GM18507 (cell line): ENCODE data around the gene H2AZ2.
A peak's percentile ranks its signal among the peaks of the same experiment; 100 is the strongest.
"Not testable (repeated sequence)": the region's sequence is repeated elsewhere in the genome, so short reads cannot be mapped to it uniquely, and the experiment has no call there.

Experiments
- DNase-seq: peaks from one replicate; pipeline ENCODE4 v3.0.0; 2011; ENCODE audit warnings: low read depth; ENCODE audit not compliant: insufficient read length; ENCODE audit errors: extremely low spot score
- FAIRE-seq: peaks from 2 replicates; lab custom pipeline; 2011; peaks lifted over from hg19 to GRCh38; lab: Jason Lieb, UNC

H2AZ2 gene

GRCh38 chr7:44793919-44794318 lies 54.0 kb downstream of the H2AZ2 start:
- FAIRE-seq = no peak
- no peak for DNase-seq

GRCh38 chr7:44791278-44792219 lies 56.3 kb downstream of the H2AZ2 start:
- FAIRE-seq (no peak), DNase-seq (no peak)

DNA sequence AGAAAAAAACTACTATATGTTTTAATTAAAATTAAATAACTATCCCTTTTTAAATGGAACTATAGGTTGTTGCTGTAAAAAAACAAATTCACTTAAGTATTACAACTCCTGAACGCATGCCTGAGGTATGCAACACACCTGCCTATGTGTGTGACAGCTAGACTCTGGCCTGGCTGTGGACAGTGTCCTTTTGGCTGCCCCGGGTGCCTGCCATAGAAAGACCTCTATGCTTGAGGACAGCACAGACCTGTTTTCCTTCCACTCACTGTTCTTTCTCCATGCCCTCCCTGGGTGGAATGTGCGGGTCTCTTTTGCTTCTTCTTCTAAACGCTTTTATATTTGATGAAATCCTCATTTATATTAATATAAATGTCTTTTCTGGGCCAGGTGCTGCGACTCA lies 57.9 kb downstream of the H2AZ2 start:
- FAIRE-seq (no peak), DNase-seq (no peak)

DNA sequence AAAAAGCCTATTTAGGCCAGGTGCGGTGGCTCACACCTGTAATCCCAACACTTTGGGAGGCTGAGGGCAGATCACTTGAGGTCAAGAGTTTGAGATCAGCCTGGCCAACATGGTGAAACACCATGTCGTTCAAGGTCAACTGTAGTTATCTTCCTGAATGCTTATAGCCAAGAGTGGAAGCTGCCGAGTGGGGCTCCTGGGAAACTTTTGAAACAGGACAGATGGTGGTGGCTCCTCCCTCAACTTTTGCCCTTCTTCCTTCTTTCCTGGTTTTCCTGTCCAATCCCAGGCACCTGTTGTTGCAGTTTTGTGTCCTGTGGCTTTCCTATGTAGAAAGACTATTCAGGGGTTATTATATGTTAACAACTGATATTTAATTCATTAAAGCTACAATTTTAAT lies 60.1 kb downstream of the H2AZ2 start:
- no peak for DNase-seq

GRCh38 chr7:44787041-44787440 lies 60.8 kb downstream of the H2AZ2 start:
- peak; percentile 41 for FAIRE-seq
- DNase-seq = no peak

More for the DNA sequence above, 60.1 kb downstream of the H2AZ2 start:
- no peak for FAIRE-seq

DNA sequence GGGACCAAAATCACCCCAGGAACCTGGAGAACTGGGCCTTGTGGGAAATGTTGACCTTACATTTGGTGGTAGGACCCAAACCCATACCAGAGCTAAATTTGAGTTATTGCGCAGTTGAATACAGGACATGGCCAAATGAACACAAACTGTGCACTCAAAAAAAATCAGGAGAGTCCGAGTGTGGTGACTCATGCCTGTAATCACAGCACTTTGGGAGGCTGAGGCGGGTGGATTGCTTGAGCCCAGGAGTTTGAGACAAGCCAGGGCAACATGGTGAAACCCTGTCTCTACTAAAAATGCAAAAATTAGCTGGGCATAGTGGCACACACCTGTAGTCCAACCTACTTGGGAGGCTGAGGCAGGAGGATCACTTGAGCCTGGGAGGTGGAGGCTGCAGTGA lies 62.7 kb downstream of the H2AZ2 start:
- DNase-seq, FAIRE-seq: not testable (repeated sequence)

DNA sequence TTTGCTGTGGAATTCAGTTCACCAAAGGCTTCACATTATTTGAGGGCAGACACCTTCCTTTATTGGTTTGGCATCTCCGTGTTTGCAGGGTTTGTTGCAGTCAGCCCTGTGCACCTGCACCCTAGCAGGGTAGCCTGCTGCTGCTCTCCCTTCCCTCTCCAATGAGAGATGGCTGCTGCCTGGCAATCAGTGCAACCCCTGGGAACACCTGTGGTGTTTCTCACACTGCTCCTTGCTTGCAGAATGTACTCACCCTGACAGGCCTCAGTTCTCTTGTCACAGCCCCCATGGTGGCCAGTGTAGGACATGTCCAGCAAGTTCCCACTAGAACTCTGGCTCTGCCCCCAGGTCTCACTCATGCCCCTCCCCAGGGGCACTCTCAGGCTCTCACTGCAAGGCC lies 63.5 kb downstream of the H2AZ2 start:
- DNase-seq = no peak
- FAIRE-seq = no peak

- DNase-seq (no peak), FAIRE-seq (no peak)
These were observed 64.5 kb downstream of the H2AZ2 start for GRCh38 chr7:44783407-44783806.

DNA sequence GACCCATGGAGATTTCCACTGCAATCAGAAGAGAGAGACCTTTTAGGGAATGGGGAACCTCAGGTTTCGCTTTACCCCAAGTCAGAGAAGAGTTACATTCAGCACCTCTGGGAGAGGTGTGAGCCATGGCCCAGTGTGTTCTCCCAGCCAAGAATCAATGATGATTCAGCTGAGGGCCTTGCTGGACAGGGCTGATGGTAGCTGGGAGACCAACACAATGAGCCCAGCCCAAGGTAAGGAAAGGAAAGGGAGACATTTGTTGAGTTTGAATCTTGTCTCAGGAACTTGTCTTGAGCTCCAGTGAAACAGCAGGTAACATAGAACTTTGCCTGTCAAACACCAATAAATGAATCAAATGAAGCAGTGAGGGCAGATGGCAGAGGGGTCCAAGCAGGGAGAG lies 65.4 kb downstream of the H2AZ2 start:
- no peak for DNase-seq
- FAIRE-seq = no peak
